ENCODE results near the gene RNF183. TPM values are rescaled to one million over a fixed set of nuclear protein-coding genes. Genes with fewer than 3 reads are reported as not detected.

RNF183 gene
- not detected in 2 replicates for total RNA-seq

GRCh38 chr9:113302792-113303418 is at the start of gene RNF183:
TSS of gene RNF183 (minus strand) at chr9:113303376. CDS start at chr9:113298184, 5,192 bp downstream.
- no peak for DNase-seq (ENCODE audit: low read depth in 2 of 2)

GRCh38 chr9:113352411-113352810 is 49.2 kb upstream of the RNF183 start:
- no peak for DNase-seq (ENCODE audit: low read depth in 2 of 2)

GRCh38 chr9:113352006-113352405 is 48.8 kb upstream of the RNF183 start:
- no peak for DNase-seq (ENCODE audit: low read depth in 2 of 2)

- DNase-seq (ENCODE audit: low read depth in 2 of 2) = peak in 1 of 2 donors; percentile 23
Observed at GRCh38 chr9:113350937-113351336, 47.8 kb upstream of the RNF183 start.

- DNase-seq (ENCODE audit: low read depth in 2 of 2) = no peak
Observed at GRCh38 chr9:113350107-113350661, 47.0 kb upstream of the RNF183 start.

GRCh38 chr9:113349445-113350094 is 46.4 kb upstream of the RNF183 start, which contains the start of gene BSPRY:
TSS of gene BSPRY (plus strand) at chr9:113349541. CDS start at chr9:113349580, 39 bp downstream.
- DNase-seq (ENCODE audit: low read depth in 2 of 2) = no peak

- DNase-seq (ENCODE audit: low read depth in 2 of 2) = no peak
Observed at GRCh38 chr9:113349066-113349444, 45.9 kb upstream of the RNF183 start.

GRCh38 chr9:113348437-113348836 is 45.3 kb upstream of the RNF183 start:
- DNase-seq (ENCODE audit: low read depth in 2 of 2) = no peak

- DNase-seq (ENCODE audit: low read depth in 2 of 2) = no peak
Observed at GRCh38 chr9:113345671-113346070, 42.5 kb upstream of the RNF183 start.

GRCh38 chr9:113345190-113345589 is 42.0 kb upstream of the RNF183 start:
- no peak for DNase-seq (ENCODE audit: low read depth in 2 of 2)

GRCh38 chr9:113343732-113344231 is 40.6 kb upstream of the RNF183 start:
- peak; percentile 38 to 57 for DNase-seq (ENCODE audit: low read depth in 2 of 2)

- DNase-seq (ENCODE audit: low read depth in 2 of 2) = no peak
Observed at GRCh38 chr9:113341712-113342410, 38.7 kb upstream of the RNF183 start.

GRCh38 chr9:113340011-113340699 is 37.0 kb upstream of the RNF183 start, which contains the start of gene WDR31:
TSS of gene WDR31 (minus strand) at chr9:113340275. CDS start at chr9:113332022, 8,253 bp downstream.
- DNase-seq (ENCODE audit: low read depth in 2 of 2) = peak; percentile 92 to 94

- DNase-seq (ENCODE audit: low read depth in 2 of 2) = no peak
Observed at GRCh38 chr9:113337714-113338113, 34.5 kb upstream of the RNF183 start.

- no peak for DNase-seq (ENCODE audit: low read depth in 2 of 2)
Observed at GRCh38 chr9:113331780-113332179, 28.6 kb upstream of the RNF183 start.

- DNase-seq (ENCODE audit: low read depth in 2 of 2) = no peak
Observed at GRCh38 chr9:113328045-113328782, 25.0 kb upstream of the RNF183 start.

GRCh38 chr9:113326230-113326629 is 23.1 kb upstream of the RNF183 start:
- DNase-seq (ENCODE audit: low read depth in 2 of 2) = no peak

GRCh38 chr9:113322671-113323070 is 19.5 kb upstream of the RNF183 start:
- DNase-seq (ENCODE audit: low read depth in 2 of 2) = no peak

- no peak for DNase-seq (ENCODE audit: low read depth in 2 of 2)
Observed at GRCh38 chr9:113320051-113320450, 16.9 kb upstream of the RNF183 start.

GRCh38 chr9:113319054-113319453 is 15.9 kb upstream of the RNF183 start:
- DNase-seq (ENCODE audit: low read depth in 2 of 2) = no peak

- DNase-seq (ENCODE audit: low read depth in 2 of 2) = no peak
Observed at GRCh38 chr9:113317777-113318176, 14.6 kb upstream of the RNF183 start.
